Myocyte (in vitro differentiated cells): Measurements from ENCODE around the gene KIF26B. TPM values are rescaled to one million over a fixed set of nuclear protein-coding genes. Genes with fewer than 3 reads are reported as not detected.

Experiments
- DNase-seq: peaks from one replicate; pipeline ENCODE4 v3.0.0-alpha.2; 2012; ENCODE audit warnings: low read depth
- total RNA-seq: library from RNA; depleted of rRNA; stranded (reverse); fragments of >200 nt; gene quantifications from 2 replicates; pipeline ENCODE4 v1.2.3, GENCODE V29; 2014

KIF26B gene
- total RNA-seq, 1 donor from 2014 or later: 0.83 TPM

DNA sequence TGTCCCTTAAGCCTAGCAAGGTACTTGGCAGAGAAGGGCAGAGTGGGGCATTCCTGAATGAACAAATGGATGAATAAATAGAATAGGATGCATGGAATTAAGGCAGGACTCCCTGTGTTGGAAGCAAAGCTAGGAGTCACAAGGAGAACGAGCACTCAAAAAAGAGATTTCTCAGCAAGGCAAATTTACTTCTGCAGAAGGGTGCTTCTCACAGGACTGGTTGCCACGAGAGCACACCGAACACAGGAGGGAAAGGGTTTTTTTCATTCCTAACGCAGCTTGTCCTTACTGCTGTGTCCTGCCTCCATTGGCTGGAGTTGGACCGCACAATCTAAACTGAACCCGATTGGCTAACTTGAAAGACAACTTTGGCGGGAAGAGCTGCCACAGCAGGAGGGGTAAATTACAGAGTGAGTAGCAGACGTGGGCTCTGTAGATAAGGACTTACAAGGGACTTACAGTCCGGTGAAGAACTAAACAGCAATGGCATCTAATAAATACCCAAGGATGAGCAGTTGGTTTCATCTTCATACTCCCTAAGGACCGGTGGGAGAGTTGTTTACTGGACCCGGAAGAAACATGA lies 52.4 kb downstream of the KIF26B start:
- no peak for DNase-seq

DNA sequence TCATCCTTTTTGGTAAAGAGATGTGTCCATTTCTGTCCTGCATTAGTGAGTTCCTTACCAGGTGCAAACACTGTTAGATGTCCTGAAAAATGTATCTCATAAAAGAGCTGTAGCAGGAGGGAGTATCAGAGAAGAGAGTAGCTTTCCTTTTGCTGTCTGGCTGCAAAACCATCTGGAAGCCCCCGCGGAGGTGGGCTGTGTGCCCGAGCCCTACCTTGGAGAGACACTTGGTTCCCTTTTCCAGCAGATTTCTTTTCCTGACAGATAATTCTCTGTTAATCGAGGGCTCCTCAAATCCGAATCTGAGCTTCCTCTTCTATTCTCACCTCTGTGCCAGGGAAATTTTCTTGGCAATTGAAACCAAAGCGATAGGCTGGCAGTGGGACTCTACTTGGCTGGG lies 53.0 kb downstream of the KIF26B start:
- DNase-seq: no peak

DNA sequence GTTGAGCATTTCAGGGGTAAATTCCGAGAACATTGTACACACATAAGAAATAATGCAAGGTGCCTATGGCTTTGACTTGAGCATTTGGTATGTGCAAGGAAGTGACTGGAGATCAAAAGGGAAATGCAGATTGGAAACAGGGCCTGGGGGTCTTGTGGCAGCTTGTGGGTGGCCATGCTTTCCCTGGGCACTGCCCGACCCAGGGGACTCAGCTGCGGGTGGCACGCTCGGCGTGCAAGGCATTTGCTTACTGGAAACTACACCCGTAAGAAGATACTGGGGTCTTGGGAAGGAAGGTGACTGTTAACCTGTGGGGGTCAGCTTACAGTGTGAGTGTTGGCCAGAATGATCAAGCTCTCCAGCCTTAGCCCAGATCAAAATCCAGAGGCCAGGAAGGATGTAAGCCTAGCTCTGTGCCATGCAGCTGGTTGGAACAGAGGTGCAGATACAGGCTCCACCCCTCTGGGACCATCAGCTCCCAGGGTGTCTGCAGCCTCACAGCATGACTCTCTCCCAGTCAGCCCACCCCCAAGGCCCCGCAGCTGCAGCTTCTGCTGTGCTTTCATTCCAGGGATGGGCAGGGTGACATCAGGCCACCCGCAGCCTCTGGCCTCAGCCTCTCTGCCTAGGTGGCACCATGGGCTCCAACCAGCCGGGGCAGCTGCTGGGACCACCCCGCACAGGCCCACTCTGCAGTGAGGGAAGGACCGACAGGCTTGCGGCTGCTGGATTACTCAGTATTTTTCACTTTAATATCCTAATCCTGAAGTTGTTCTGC lies 55.1 kb downstream of the KIF26B start:
- DNase-seq: no peak

DNA sequence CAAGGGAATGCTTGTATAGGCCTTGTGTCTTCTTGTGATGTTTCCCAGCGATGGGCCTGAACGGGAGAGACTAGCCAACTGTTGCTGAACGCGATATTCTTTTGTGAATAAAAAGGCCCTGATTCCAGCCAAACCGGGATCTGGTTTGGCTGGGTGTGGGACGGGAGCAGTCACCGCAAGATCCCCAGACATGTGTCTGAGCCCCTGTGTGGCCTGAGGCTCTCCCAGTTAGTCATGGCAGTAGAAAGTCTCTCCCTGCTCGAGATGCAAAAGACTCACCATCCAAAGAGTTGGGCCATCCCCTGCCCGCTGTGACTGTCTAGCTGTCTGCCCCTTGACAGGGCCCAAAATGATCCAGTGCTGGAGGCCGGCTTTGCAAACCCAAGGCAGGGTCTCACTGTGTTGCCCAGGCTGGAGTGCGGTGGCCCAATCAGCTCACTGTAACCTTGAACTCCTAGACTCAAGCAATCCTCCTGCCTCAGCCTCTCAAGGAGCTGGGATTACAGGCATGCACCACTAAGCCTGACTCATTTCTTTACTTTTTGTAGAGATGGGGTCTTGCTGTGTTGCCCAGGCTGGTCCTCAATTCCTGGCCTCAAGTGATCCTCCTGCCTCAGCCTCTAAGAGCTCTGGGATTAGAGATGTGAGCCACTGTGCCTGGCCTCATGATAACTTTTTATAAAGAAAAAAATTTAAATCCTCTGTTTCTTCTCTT lies 56.4 kb downstream of the KIF26B start:
- no peak for DNase-seq

DNA sequence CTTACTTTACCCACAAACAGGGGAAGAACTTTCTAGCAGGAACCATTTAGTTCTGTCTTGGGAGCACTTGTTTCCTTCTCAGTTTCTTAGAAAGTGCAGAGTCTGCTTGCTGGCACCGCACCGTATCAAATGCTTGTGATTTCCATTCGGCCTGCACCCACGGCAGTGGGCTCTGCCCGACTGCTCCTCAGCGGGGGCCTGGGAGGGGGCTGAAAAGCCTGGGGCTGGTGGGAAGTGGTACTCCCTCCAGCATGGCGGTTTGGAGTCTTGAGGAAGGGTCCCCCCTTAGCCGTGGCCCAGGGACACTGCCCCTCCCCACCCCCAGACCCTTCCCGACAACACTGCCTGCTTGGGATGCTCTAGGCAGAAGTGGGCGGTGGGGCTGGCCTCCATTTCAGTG lies 57.0 kb downstream of the KIF26B start:
- no peak for DNase-seq

DNA sequence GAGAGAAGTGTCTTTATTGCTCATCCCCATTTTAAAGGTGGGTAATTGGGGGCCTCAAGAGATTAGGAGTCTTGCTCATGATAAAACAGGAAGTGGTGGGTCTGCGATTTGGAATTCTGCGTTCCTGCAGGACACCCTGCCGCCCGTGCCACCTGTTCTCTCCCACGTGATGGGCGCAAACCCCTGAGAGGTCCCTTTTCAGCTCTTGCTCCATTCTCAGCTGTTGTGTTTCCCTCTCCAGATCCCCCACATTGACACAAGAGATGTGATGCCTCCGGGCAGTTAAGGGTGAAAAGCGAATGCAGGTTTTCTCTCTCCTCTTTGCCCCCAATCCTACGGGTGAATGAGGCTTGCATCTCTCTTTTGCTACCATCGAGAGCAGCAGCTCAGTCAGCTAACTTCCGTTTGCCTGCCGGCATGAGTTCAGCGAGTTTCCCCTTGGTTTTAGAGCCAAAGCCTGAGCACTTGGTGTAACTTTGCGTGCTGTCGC lies 57.5 kb downstream of the KIF26B start:
- no peak for DNase-seq

DNA sequence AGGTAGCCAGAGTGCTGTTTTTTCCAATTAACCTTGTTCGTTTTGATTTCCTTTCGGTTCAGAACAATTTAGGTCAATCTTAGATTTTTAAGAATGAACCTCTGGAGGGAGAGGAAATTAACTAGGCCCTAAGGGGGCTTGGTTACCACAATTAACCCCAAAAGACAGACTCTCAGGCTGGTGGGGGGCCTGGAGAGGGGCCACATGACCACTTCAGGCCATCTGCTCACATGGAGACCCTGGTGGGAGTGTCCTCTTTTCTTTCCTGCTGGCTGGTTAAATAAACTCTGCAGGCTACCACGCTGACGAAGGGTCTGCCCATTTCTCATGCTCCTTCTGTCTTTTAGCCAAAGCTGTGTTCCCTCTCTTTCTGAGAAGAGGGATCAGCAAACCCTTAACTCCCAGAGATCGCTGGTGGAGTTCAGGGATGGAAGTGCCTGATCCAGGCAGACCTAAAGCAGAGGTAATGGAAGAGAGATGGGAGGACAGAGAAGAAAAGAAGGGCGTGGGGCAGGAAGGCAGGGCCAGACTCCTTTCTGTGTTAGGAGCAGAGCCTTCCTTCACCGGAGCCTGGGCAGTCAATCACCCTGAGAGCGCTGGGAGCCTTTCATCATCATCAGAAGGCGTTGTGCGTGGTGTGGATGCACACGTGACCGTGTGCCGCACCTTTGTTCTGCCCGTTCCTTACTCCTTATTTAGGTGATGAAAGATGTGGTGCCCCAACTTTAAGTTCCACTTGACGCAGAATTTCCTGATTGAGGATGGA lies 58.5 kb downstream of the KIF26B start:
- no peak for DNase-seq

DNA sequence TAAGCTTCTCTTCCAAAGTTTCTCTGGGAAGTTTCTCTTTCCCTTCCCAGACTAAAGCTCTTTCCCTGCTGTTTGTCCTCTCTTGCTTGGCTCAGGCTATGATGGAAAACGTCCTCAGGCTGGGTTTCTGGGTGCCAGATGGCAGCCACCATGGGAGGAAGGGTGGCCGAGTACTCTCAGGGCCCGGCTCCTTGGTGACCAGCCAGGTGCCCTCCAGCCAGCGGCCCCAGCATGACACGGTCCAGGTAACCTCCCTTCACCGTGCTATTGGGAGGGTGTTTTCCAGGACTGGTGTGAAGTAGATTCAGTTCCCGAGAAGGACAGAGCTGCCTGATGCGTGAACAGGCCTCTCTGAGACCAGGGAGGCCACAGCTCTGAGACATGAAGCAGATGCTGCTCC lies 60.3 kb downstream of the KIF26B start:
- no peak for DNase-seq

DNA sequence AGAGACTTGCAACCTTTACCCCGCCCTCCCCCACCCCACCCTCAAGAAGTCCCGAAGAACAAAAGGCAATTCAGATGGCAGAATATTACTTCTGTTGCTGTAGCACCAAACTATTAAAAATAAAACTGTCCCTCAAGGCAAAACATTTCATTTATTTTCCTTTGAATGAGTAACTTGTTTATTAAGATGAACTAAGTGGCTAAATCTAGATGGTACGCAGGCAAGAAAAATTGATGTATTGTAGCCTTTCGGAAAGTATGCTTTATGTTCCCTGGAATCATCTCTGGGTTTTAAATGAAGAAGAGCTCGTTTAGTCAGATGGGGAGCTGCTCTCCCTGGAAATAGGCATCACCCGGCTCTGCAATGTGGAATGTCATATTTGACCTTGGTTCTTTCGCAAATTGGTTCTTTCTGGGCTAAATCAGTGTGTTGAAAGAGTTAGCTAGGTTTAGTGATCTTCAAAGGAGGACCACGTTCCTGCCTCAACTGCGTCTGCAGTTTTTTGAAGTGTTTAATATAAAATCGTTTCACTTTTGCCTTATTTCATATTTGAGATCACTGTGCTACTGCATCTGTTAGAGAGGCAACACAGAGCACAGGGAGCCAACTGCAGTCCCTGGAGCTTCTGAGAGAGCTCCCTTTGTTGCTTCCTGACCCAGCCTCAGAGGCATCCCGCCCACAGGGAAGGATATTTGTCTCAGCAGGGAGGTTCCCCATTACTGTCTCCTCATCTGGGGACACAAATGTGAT lies 61.8 kb downstream of the KIF26B start:
- DNase-seq: no peak

DNA sequence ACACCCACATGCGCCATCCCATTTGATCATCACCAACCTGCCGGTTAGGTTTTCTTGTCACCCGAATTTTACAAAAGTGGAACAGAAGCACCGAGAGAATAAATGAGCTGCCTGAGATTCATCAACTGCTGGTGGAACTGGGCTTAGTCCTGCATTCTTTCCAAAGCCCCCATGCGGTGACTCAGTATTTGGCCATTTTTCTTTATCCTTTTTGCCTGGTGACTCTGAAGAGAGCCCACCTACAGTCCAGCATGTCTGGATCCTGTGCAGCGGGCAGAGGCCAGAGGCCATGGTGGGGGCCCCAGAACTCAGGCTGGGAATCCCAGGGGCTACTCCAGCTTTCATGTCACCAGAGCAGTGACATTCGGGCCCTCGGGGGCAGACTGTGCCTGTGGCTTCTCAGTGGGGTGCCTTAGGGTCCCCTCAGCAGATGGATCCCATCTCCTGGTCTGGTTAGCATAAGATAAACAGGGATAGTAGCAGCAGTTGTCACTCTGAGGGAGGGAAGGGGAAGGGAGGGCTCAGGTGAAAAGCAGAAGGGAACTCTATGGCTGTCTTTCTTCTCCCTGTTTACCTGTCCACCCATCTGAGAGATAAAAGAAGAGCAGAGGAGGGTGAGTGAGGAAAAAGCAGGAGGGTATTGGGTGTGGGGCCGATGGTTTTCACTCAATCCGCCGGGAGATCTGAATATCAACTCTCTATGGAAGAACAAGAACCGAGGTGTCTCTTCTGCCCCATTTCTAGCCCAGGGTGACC lies 63.2 kb downstream of the KIF26B start:
- DNase-seq: no peak

DNA sequence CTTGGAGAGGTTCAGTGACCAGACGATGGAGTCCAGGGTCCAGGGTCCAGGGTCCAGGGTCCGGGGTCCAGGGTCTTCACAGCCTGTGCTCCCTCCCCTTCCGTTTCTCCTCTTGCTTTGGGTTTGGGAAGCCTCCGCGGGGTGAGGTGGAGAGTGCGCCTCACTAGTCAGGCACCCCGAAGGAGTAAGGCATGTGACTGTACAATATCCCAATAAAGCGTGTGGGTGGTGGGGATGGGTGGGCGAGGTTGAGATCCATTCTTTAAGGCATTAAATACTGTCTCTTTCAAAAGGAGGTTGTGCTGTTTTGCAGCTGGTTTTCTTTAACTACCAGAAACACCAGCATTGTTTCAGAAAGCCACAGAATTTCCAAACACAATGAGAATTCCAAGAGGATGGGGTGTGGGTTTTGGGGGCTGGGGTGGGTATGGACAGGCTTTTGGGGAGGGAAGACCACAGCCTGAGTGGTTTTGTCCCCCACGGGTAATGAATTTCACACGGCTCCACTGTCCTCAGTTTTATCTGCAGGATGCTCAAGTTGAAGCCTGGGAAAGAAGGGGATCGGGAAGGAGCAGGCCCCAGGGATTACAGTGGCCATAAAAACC lies 65.7 kb downstream of the KIF26B start:
- DNase-seq: no peak

DNA sequence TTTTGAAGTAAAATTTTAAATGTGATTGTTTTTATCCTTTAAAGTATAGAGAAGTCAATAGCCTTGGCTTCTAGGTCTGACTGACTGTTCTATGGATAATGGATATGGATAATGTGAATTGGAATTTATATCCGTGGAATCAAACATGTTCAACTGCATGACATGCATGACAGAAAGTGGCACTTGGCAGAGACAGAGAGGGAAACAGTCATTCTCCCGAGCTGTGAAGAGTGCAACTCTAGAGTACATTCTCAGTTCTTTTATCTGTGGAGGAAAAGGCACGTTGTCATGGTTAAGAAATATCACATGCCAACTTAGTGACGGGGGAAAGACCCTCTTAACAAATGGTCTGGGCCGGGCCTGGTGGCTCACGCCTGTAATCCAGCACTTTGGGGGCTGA lies 67.0 kb downstream of the KIF26B start:
- no peak for DNase-seq

DNA sequence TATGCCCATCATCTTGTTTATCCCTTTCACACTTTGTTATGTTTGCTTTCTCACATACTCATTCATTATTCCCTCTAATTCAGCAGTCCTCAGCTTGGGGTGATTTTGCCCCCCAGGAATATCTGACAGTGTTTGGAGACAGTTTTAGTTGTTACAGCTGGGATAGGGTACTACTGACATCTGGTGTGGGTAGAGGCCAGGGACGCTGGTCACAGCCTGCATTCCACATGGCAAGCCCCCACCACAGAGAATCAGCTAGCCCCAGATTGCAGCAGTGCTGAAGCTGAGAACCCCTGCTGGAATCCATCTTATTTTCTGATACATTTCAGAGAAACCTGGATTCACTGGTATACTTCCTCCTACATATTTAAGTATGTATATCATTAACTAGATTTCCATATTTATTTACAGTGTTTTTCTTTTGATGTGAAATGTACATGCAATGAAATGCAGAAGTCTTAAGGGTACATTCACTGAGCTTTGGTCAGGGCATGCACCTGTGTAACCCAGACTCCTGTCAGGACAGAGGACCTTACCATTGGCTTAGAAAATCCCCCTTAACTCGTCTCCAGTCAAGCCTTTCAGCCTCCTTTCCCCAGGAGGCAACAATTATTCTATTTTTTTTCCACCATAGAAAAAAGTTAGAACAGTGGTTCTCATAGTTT lies 68.3 kb downstream of the KIF26B start:
- DNase-seq: no peak

DNA sequence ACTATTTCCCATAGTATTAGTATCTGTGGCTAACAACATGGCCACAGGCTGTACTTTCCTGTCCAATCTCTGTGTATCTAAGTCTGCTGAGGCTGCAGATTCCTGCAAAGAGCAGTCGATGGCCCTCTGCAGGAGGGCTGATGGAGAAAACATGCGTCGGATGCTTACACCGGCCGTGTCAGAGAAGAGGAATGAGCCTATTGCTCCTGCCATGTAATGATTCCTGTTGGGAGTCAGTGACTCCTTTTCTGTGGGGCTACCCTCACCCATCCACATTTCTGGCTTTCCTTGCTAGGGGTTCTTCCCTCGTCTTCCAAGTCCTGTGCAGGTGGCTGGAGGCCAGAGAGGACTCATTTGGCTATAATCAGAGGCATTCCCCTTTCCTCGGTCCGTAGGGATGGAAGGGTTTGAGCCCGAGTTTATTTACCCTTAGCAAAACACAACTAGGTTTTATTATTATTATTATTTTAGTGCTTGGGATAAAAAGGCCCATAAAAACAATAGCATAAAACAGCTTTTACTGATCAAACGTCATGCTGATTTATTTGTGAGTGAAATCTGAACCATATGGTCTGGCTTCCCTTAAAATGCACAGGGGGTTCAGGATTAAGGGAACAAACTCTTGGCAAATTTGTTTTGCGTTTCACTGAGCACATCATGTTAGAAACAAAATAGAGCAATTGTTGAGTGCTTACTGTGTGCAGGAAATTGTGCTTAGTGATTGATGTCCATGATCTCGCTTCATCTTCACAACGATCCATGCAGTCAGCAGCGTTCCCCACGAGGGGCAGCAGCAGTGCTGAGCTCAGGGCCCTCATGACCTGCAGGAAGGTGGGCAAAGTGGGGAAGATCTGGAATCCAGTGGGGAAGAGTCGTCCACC lies 70.8 kb downstream of the KIF26B start:
- no peak for DNase-seq

DNA sequence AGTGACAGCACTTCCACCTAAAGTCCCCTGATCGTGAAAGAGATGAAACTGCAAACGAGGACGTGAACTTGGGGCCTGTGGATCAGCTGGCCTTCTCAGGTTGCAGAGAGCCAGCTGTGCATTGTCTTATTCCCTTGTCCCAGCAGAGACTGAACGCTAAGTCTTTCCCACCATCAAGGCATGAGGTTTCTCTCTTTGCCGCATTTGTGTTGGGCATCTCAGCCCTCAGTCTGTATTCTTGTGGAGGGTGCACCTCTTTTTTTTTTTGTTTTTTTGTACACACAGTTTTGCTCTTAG lies 71.4 kb downstream of the KIF26B start:
- no peak for DNase-seq

DNA sequence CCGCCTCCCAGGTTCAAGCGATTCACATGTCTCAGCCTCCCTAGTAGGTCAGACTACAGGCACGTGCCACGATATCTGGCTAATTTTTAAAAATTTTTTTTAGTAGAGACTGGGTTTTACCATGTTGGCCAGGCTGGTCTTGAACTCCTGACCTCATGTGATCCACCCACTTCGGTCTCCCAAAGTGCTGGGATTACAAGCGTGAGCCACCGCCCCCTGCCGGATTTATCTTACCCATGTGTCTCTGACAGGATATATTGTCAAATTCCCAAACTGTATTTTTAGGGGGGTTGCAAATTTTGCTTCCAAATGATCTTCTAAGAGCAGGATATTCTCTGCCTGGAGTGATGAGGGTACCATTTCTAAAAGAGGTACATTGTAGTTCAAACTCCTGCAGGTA lies 74.3 kb downstream of the KIF26B start:
- no peak for DNase-seq

DNA sequence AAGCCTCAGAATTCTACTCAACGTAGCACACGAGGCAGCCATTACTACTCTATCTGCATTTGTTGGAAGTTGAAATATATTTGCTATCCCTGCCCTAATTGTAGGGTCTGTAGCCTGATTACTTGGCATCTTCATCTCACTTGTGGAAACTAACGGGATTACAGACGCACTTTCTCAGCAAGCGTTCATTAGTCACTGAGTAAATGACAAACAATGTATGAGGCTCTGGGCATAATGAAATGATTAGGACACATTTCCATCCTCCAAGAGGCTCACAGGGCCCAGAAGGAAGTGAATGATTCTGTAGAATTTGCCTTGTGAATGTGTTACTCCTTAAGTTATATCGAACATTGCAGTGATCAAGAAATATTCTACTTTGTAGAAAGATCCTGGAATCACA lies 78.1 kb downstream of the KIF26B start:
- DNase-seq: no peak
